K562 (cell line): ENCODE results near the gene PHLDA3. TPM values are rescaled to one million over a fixed set of nuclear protein-coding genes. Genes with fewer than 3 reads are reported as not detected.

Source experiments
- ATF4 ChIP-seq: fragments of 450-650 bp; formaldehyde crosslinking; IDR thresholded peaks from 2 replicates; pipeline ENCODE4 v1.4.0; 2022; ENCODE audit warnings: mild to moderate bottlenecking, moderate library complexity
- CXXC5 ChIP-seq: fragments of 250-450 bp; sonication (Bioruptor Pico); IDR thresholded peaks from 2 replicates; pipeline ENCODE4 v1.8.0; 2022; ENCODE audit warnings: inconsistent platforms, mild to moderate bottlenecking, moderate library complexity
- ETV5 ChIP-seq: sonication (generic); formaldehyde crosslinking; IDR thresholded peaks from 2 replicates; pipeline ENCODE4 v1.4.0; 2020; ENCODE audit warnings: low read depth, mild to moderate bottlenecking, missing genetic modification reagents
- FOXA1 ChIP-seq: fragments of 450-650 bp; IDR thresholded peaks from 2 replicates; pipeline ENCODE4 v1.6.1; 2016; ENCODE audit warnings: mild to moderate bottlenecking, borderline replicate concordance
- FOXJ3 ChIP-seq: sonication (generic); formaldehyde crosslinking; IDR thresholded peaks from 2 replicates; pipeline ENCODE4 v1.4.0; 2020; ENCODE audit warnings: mild to moderate bottlenecking, missing genetic modification reagents
- GABPB1 ChIP-seq: sonication (generic); formaldehyde crosslinking; IDR thresholded peaks from 2 replicates; pipeline ENCODE4 v1.8.0; 2022; ENCODE audit warnings: mild to moderate bottlenecking, missing genetic modification reagents
- GTF2E2 ChIP-seq: fragments of 200-800 bp; sonication (Bioruptor generic); IDR thresholded peaks from 2 replicates; pipeline ENCODE4 v1.6.1; 2016; ENCODE audit warnings: missing genetic modification characterization, missing compliant biosample characterization
- MCM2 ChIP-seq: fragments of 450-650 bp; IDR thresholded peaks from 2 replicates; pipeline ENCODE4 v1.6.1; 2017; ENCODE audit warnings: low read depth, mild to moderate bottlenecking
- MED1 ChIP-seq: sonication (generic); formaldehyde crosslinking; IDR thresholded peaks from 2 replicates; pipeline ENCODE4 v1.8.1; 2023; ENCODE audit warnings: missing genetic modification reagents, borderline replicate concordance
- MXD1 ChIP-seq: fragments of 250-450 bp; sonication (Bioruptor Pico); IDR thresholded peaks from 2 replicates; pipeline ENCODE4 v1.8.0; 2021; ENCODE audit warnings: borderline replicate concordance, mild to moderate bottlenecking, moderate library complexity; ENCODE audit not compliant: poor library complexity, severe bottlenecking
- RAD21 ChIP-seq, 2 experiments: fragments of 250-450 bp in 1 of 2; fragments of 450-650 bp in 1 of 2; sonication (Bioruptor Pico) in 1 of 2; formaldehyde crosslinking in 1 of 2; IDR thresholded peaks in 1 of 2; conservative IDR thresholded peaks in 1 of 2; 2 replicates each; pipeline versions ENCODE4 v1.4.0 to v1.8.0; 2020 to 2022; ENCODE audit warnings: mild to moderate bottlenecking in 2 of 2, moderate library complexity in 1 of 2
- SMC3 ChIP-seq: conservative IDR thresholded peaks from 2 replicates; pipeline ENCODE4 v1.6.1; 2011; ENCODE audit warnings: low read depth, low read length, improper control_type of control experiment; ENCODE audit not compliant: insufficient read depth
- XRCC5 ChIP-seq: fragments of 200-400 bp; formaldehyde crosslinking; IDR thresholded peaks from 2 replicates; pipeline ENCODE4 v1.6.1; 2017; ENCODE audit warnings: low read depth, mild to moderate bottlenecking, low read length
- ZBTB12 ChIP-seq: fragments of 250-450 bp; sonication (Bioruptor Pico); IDR thresholded peaks from 2 replicates; pipeline ENCODE4 v1.4.0; 2020
- ZBTB49 ChIP-seq: sonication (generic); formaldehyde crosslinking; IDR thresholded peaks from 2 replicates; pipeline ENCODE4 v1.8.0; 2022; ENCODE audit warnings: missing genetic modification reagents, mild to moderate bottlenecking, borderline replicate concordance
- ZNF175 ChIP-seq: fragments of 200-800 bp; sonication (Bioruptor generic); IDR thresholded peaks from 2 replicates; pipeline ENCODE4 v1.6.1; 2016; ENCODE audit warnings: low read depth, mild to moderate bottlenecking, missing genetic modification characterization, missing compliant biosample characterization
- ZNF274 ChIP-seq: IDR thresholded peaks from 2 replicates; pipeline ENCODE4 v1.6.1; 2011; ENCODE audit warnings: low read depth, mild to moderate bottlenecking, low read length, moderate library complexity, borderline replicate concordance
- ZNF444 ChIP-seq: fragments of 250-450 bp; sonication (Bioruptor Pico); IDR thresholded peaks from 2 replicates; pipeline ENCODE4 v1.4.0; 2020; ENCODE audit warnings: mild to moderate bottlenecking, moderate library complexity
- ZNF512 ChIP-seq: IDR thresholded peaks from 2 replicates; pipeline ENCODE4 v1.6.1; 2016; ENCODE audit warnings: missing genetic modification characterization, missing compliant biosample characterization
- ZNF77 ChIP-seq: fragments of 250-450 bp; sonication (Bioruptor Pico); IDR thresholded peaks from 2 replicates; pipeline ENCODE4 v1.5.0; 2020
- polyA plus RNA-seq, 8 experiments: library from polyadenylated mRNA; depleted of rRNA in 4 of 8; stranded (reverse) in 5 of 8; unstranded in 3 of 8; fragments of >200 nt; fragmentation: Nextera tagmentation in 2 of 8; fragmentation: Illumina TruSeq in 1 of 8; extraction: Ambion mirVana in 2 of 8; extraction: Trizol in 1 of 8; gene quantifications; 2 replicates each; pipeline versions ENCODE4 v1.2.1 to v1.2.3, GENCODE V29; 2011 to 2014; ENCODE audit warnings: inconsistent platforms in 1 of 8, missing spikeins in 1 of 8
- total RNA-seq, 7 experiments: library from RNA; depleted of rRNA in 6 of 7; stranded (reverse); fragments of >200 nt in 6 of 7; fragmentation: Illumina TruSeq in 2 of 7; extraction: Trizol in 2 of 7; gene quantifications; 2 replicates each; pipeline versions ENCODE4 v1.2.1 to v1.2.3, GENCODE V29; 2011 to 2021; ENCODE audit warnings: low replicate concordance in 1 of 7

PHLDA3 gene
- total and polyA plus RNA-seq, 9 of the 15 experiments (the other 6 are each of a cell fraction or from before 2014, with no cell fraction given) = 0.11 to 0.27 TPM; not detected in 7

- peak; percentile 85 for TF ChIP-seq SMC3
- no peak for TF ChIP-seq ZBTB12 (CRISPR knock-in tag)
- TF ChIP-seq ZNF77 (CRISPR knock-in tag) = no peak
- TF ChIP-seq ZNF444 (CRISPR knock-in tag) = no peak
- TF ChIP-seq RAD21 (CRISPR knock-in tag; conservative IDR thresholded peaks at IDR 0.05 in 1 of 2, IDR thresholded peaks at IDR 0.05 in 1 of 2) = peak; percentile 89 to 97
- TF ChIP-seq ETV5 = peak; percentile 97
- TF ChIP-seq GABPB1 (CRISPR knock-in tag) = peak; percentile 81
- no peak for TF ChIP-seq ZNF512 (tag)
- no peak for TF ChIP-seq MED1 (CRISPR knock-in tag)
- no peak for TF ChIP-seq MCM2
- TF ChIP-seq ZBTB49 (CRISPR knock-in tag) = no peak
- TF ChIP-seq ZNF175 (CRISPR knock-in tag) = no peak
- no peak for TF ChIP-seq FOXJ3
- TF ChIP-seq FOXA1 = no peak
- peak; percentile 74; the same call in 1 of the 2 replicates for TF ChIP-seq XRCC5
- 0 out of 2 replicates have a peak, but pooled peaks have one; percentile 12 for TF ChIP-seq ATF4
- TF ChIP-seq MXD1 (CRISPR knock-in tag) = no peak
- TF ChIP-seq GTF2E2 = no peak
- peak; percentile 28; the same call in 1 of the 2 replicates for TF ChIP-seq CXXC5 (CRISPR knock-in tag)
- TF ChIP-seq ZNF274 = no peak
Measured at GRCh38 chr1:201447903-201448871, 20.8 kb downstream of the PHLDA3 start (continued).
